ENCODE data around the gene HIC1.

GRCh38 chr17:2054512-2055291, at the start of gene HIC1:
- TF ChIP-seq ZBTB33 (IDR thresholded peaks at IDR 0.05; ENCODE audit: borderline replicate concordance, low read depth), result no peak
- peak; percentile 72 for TF ChIP-seq CTCF (IDR thresholded peaks at IDR 0.05)
- no peak for TF ChIP-seq YY1 (IDR thresholded peaks at IDR 0.05; ENCODE audit: low read depth)
- no peak for TF ChIP-seq EZH2phosphoT487 (IDR thresholded peaks at IDR 0.05; ENCODE audit: borderline replicate concordance, low read depth)
- TF ChIP-seq RAD21 (IDR thresholded peaks at IDR 0.05; ENCODE audit: low read length), result peak; percentile 88
- no peak for TF ChIP-seq FOSL2 (IDR thresholded peaks at IDR 0.05; ENCODE audit: borderline replicate concordance, low read depth)
- TF ChIP-seq FOXM1 (IDR thresholded peaks at IDR 0.05; ENCODE audit: low read depth), result no peak
- TF ChIP-seq MAX (IDR thresholded peaks at IDR 0.05; ENCODE audit: low read depth), result peak; percentile 43; the same call in 1 of the 2 replicates
- no peak for TF ChIP-seq RFX5 (IDR thresholded peaks at IDR 0.05; ENCODE audit: low read length)

Measured in SK-N-SH (cell line).